ENCODE results near the gene LDB3.

LDB3 gene

GRCh38 chr10:86708068-86708782, 39.9 kb downstream of the LDB3 start:
- no peak for DNase-seq (ENCODE audit: low read depth)

GRCh38 chr10:86708783-86709380, 40.6 kb downstream of the LDB3 start:
- no peak for DNase-seq (ENCODE audit: low read depth)

- DNase-seq (ENCODE audit: low read depth) = no peak
Observed at GRCh38 chr10:86709396-86710185, 41.3 kb downstream of the LDB3 start.

GRCh38 chr10:86710987-86711512, 42.7 kb downstream of the LDB3 start:
- DNase-seq (ENCODE audit: low read depth) = peak; percentile 84

- DNase-seq (ENCODE audit: low read depth) = peak; percentile 59
Observed at GRCh38 chr10:86711513-86712316, 43.4 kb downstream of the LDB3 start.

GRCh38 chr10:86712317-86712707, 44.0 kb downstream of the LDB3 start:
- DNase-seq (ENCODE audit: low read depth) = peak; percentile 12

- no peak for DNase-seq (ENCODE audit: low read depth)
Observed at GRCh38 chr10:86715156-86715795, 47.0 kb downstream of the LDB3 start.

- DNase-seq (ENCODE audit: low read depth) = no peak
Observed at GRCh38 chr10:86715836-86716235, 47.5 kb downstream of the LDB3 start.

GRCh38 chr10:86716466-86716865, 48.2 kb downstream of the LDB3 start:
- DNase-seq (ENCODE audit: low read depth) = no peak

- no peak for DNase-seq (ENCODE audit: low read depth)
Observed at GRCh38 chr10:86718556-86718955, 50.2 kb downstream of the LDB3 start.

- no peak for DNase-seq (ENCODE audit: low read depth)
Observed at GRCh38 chr10:86721232-86721631, 52.9 kb downstream of the LDB3 start.

- no peak for DNase-seq (ENCODE audit: low read depth)
Observed at GRCh38 chr10:86723009-86723408, 54.7 kb downstream of the LDB3 start.

GRCh38 chr10:86724445-86724844, 56.1 kb downstream of the LDB3 start:
- no peak for DNase-seq (ENCODE audit: low read depth)

- no peak for DNase-seq (ENCODE audit: low read depth)
Observed at GRCh38 chr10:86725980-86726676, 57.8 kb downstream of the LDB3 start.

GRCh38 chr10:86726677-86726999, 58.3 kb downstream of the LDB3 start:
- DNase-seq (ENCODE audit: low read depth) = no peak

- DNase-seq (ENCODE audit: low read depth) = no peak
Observed at GRCh38 chr10:86727470-86727869, 59.2 kb downstream of the LDB3 start.

GRCh38 chr10:86728056-86728455, 59.7 kb downstream of the LDB3 start:
- DNase-seq (ENCODE audit: low read depth) = no peak

GRCh38 chr10:86729677-86730076, 61.4 kb downstream of the LDB3 start:
- DNase-seq (ENCODE audit: low read depth) = no peak

- DNase-seq (ENCODE audit: low read depth) = no peak
Observed at GRCh38 chr10:86730227-86730626, 61.9 kb downstream of the LDB3 start.

GRCh38 chr10:86732771-86733170, 64.5 kb downstream of the LDB3 start:
- no peak for DNase-seq (ENCODE audit: low read depth)

- no peak for DNase-seq (ENCODE audit: low read depth)
Observed at GRCh38 chr10:86733260-86733671, 65.0 kb downstream of the LDB3 start.

Data from activated T-cell treated with anti-CD3 and anti-CD28 coated beads for 48 hours (primary cell).